A549 treated with AZD9567 at 1 μM for 4 hours (cell line): Measurements from ENCODE around the gene EFHC2. TPM values are rescaled to one million over a fixed set of nuclear protein-coding genes. Genes with fewer than 3 reads are reported as not detected.

Source experiments
- total RNA-seq: library from RNA; stranded (reverse); fragments of 200-300 nt; extraction: Qiagen RNA extraction; gene quantifications from 5 replicates; pipeline ENCODE4 v1.2.3, GENCODE V29; 2022; ENCODE audit not compliant: insufficient read depth

Gene EFHC2, protein sequence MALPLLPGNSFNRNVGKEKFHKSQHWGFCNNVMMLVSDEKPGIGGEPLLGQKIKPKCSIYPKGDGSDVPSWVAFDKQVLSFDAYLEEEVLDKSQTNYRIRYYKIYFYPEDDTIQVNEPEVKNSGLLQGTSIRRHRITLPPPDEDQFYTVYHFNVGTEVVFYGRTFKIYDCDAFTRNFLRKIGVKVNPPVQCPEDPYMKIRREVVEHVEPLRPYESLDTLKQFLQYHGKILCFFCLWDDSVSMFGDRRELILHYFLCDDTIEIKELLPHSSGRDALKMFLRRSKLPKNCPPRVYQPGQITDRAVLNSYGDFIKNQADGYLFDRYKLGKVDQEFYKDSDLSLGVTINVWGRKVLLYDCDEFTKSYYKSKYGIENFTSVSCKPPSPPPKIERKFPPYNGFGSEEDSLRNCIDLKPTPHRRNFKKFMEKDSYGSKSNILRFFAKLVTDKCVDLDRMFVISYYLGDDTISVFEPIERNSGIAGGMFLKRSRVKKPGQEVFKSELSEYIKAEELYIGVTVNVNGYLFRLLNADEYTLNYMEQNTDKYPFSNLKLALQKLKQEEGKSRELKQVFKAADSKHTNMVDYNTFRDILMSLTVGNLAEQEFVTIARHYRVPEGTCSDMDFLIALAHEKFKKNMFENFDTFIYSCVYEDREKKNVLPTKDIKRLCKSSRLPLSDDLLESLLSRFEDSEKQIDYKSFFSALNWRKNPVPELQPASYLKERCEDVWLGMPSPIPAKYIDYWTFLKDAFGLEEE
- total RNA-seq, result 0.17 to 0.32 TPM (median 0.26 TPM) in 4 of 5 replicates, not detected in the other

DNA sequence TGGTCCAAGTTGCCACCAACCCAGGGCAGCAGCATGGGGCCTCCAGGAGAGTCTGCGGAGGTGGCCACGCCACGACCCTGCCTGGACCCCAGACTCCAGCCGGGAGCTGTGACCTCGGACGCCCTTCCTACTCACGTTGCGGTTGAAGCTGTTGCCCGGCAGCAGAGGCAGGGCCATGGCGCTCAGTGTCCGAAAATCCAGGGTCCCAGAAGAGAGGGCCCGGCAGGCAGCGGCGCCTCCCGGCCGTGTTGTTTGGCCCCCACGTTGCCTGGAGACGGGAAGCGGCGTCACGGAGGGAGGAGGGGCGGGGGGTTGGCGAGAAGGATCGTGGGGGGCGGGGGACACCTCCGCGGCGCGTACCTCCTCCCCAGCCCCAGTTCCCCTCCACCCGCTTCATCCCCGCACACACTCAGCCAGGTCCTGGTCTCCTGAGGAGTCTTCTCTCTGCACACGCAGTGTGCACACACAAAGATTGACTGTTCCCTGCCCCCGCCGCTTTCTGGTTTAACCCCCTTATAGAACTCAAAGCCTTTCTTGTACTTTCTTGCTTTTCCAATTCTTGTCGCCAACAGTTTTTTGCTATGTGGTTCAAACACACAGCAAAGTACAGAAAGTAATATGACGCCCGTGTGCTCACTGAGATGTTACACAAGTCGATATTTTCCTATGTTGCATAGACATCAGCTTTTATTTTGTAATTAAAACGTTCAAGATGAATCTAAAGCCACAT, at the start of gene EFHC2:
Gene EFHC2 (minus strand): TSS at position 261 of the 730 bp plus-strand sequence. CDS start 84 bp downstream, at position 177.

Other genes with a start within 250 kb of the EFHC2 start
- 19.4 to 25.0 TPM (median 22.4 TPM) in 5 replicates for gene FUNDC1, start 199.2 kb upstream of the EFHC2 start, total RNA-seq